HG03565 (cell line): ENCODE results near the gene CASK.

Experiments used
- ATAC-seq: cut with Tn5 transposase; IDR thresholded peaks from one replicate; pipeline ENCODE4 v1.9.1; 2021; ENCODE audit warnings: mild to moderate bottlenecking, moderate library complexity; ENCODE audit not compliant: unreplicated experiment

Gene CASK

GRCh38 chrX:41837270-41837944 lies 85.9 kb downstream of the CASK start:
- no peak for ATAC-seq

- ATAC-seq = no peak
These were observed 94.5 kb downstream of the CASK start for GRCh38 chrX:41828826-41829225.

GRCh38 chrX:41827886-41828285 lies 95.5 kb downstream of the CASK start:
- ATAC-seq = no peak

GRCh38 chrX:41825796-41826195 lies 97.6 kb downstream of the CASK start:
- ATAC-seq = no peak

- ATAC-seq = no peak
These were observed 98.8 kb downstream of the CASK start for GRCh38 chrX:41824551-41824950.

GRCh38 chrX:41823402-41823801 lies 100.0 kb downstream of the CASK start:
- ATAC-seq = no peak

- ATAC-seq = no peak
These were observed 100.5 kb downstream of the CASK start for GRCh38 chrX:41822892-41823291.

GRCh38 chrX:41808047-41808446 lies 115.3 kb downstream of the CASK start:
- ATAC-seq = no peak

- no peak for ATAC-seq
These were observed 120.4 kb downstream of the CASK start for GRCh38 chrX:41802958-41803357.

GRCh38 chrX:41799661-41800060 lies 123.7 kb downstream of the CASK start:
- no peak for ATAC-seq

GRCh38 chrX:41796577-41796976 lies 126.8 kb downstream of the CASK start:
- ATAC-seq = no peak

- no peak for ATAC-seq
These were observed 127.3 kb downstream of the CASK start for GRCh38 chrX:41796046-41796445.

- no peak for ATAC-seq
These were observed 134.0 kb downstream of the CASK start for GRCh38 chrX:41789374-41789773.

GRCh38 chrX:41785685-41786084 lies 137.7 kb downstream of the CASK start:
- no peak for ATAC-seq

- ATAC-seq = no peak
These were observed 141.9 kb downstream of the CASK start for GRCh38 chrX:41781500-41781899.

GRCh38 chrX:41779941-41780340 lies 143.4 kb downstream of the CASK start:
- no peak for ATAC-seq

- ATAC-seq = no peak
These were observed 144.3 kb downstream of the CASK start for GRCh38 chrX:41779030-41779564.

- ATAC-seq = no peak
These were observed 161.7 kb downstream of the CASK start for GRCh38 chrX:41761702-41762101.

GRCh38 chrX:41761169-41761568 lies 162.2 kb downstream of the CASK start:
- no peak for ATAC-seq

- no peak for ATAC-seq
These were observed 163.5 kb downstream of the CASK start for GRCh38 chrX:41759817-41760216.

- no peak for ATAC-seq
These were observed 165.0 kb downstream of the CASK start for GRCh38 chrX:41758401-41758800.

- ATAC-seq = no peak
These were observed 172.6 kb downstream of the CASK start for GRCh38 chrX:41750716-41751115.

GRCh38 chrX:41739871-41740270 lies 183.5 kb downstream of the CASK start:
- no peak for ATAC-seq
